IMR-90 (cell line): ENCODE data around the gene ATG9B. TPM values are rescaled to one million over a fixed set of nuclear protein-coding genes. Genes with fewer than 3 reads are reported as not detected.

Experiments used
- ATAC-seq: fragments of 200-7000 bp; cut with Tn5 transposase; 2 replicates; pipeline ENCODE4 v1.9.1; 2020; ENCODE audit warnings: low read depth, mild to moderate bottlenecking, moderate library complexity
- BruUV-seq: library from RNA; stranded (reverse); fragments of 400-500 nt; replicated peaks from 2 replicates; lab custom pipeline; 2021; lab: Mats Ljungman, UMichigan
- CTCF ChIA-PET: fragments of 300-600 bp; formaldehyde crosslinking; extraction: SDS; loops from one replicate; lab custom pipeline; 2021; ENCODE audit warnings: antibody characterized with exemption; lab: Yijun Ruan, JAX
- POLR2A ChIA-PET: fragments of 300-600 bp; sonication (Branson Sonifier 250); formaldehyde crosslinking; loops from one replicate; lab custom pipeline; 2022; ENCODE audit warnings: antibody characterized with exemption; ENCODE audit not compliant: unreplicated experiment; lab: Charles Lee
- DNase-seq: peaks from one replicate; pipeline ENCODE4 v3.0.0; 2013
- H2AFZ ChIP-seq: replicated peaks from 2 replicates; pipeline ENCODE3; 2013; ENCODE audit warnings: low read length, mild to moderate bottlenecking; ENCODE audit not compliant: poor library complexity
- H2AK5ac ChIP-seq: 2 replicates; pipeline ENCODE4 v1.6.1; 2013; ENCODE audit warnings: low read depth, low read length, inconsistent platforms
- H2AK9ac ChIP-seq: replicated peaks from 2 replicates; pipeline ENCODE3; 2013; ENCODE audit warnings: mild to moderate bottlenecking, low read depth, low read length, moderate library complexity; ENCODE audit not compliant: poor library complexity
- H2BK120ac ChIP-seq: 2 replicates; pipeline ENCODE4 v1.6.1; 2013; ENCODE audit warnings: low read depth, low read length, inconsistent platforms
- H2BK15ac ChIP-seq: 3 replicates; pipeline ENCODE4 v1.6.1; 2013; ENCODE audit warnings: low read depth, low read length, inconsistent platforms
- H2BK20ac ChIP-seq: 2 replicates; pipeline ENCODE4 v1.6.1; 2013; ENCODE audit warnings: low read depth, mild to moderate bottlenecking, inconsistent platforms, low read length, moderate library complexity
- H2BK5ac ChIP-seq: 2 replicates; pipeline ENCODE4 v1.6.1; 2013; ENCODE audit warnings: mild to moderate bottlenecking, low read depth, low read length, inconsistent platforms; ENCODE audit not compliant: poor library complexity, severe bottlenecking
- H3K14ac ChIP-seq: replicated peaks from 2 replicates; pipeline ENCODE4 v1.6.1; 2013; ENCODE audit warnings: low read depth, low read length, inconsistent platforms
- H3K18ac ChIP-seq: 2 replicates; pipeline ENCODE4 v1.6.1; 2013; ENCODE audit warnings: low read depth, low read length, control low read depth
- H3K23ac ChIP-seq: 2 replicates; pipeline ENCODE4 v1.6.1; 2013; ENCODE audit warnings: low read depth, low read length, inconsistent platforms
- H3K27ac ChIP-seq: 2 replicates; pipeline ENCODE4 v1.5.1; 2013; ENCODE audit warnings: mild to moderate bottlenecking, control low read depth, low read length; ENCODE audit not compliant: insufficient read depth
- H3K27me3 ChIP-seq: 2 replicates; pipeline ENCODE4 v1.6.1; 2013; ENCODE audit warnings: low read length; ENCODE audit not compliant: control insufficient read depth, insufficient read depth
- H3K36me3 ChIP-seq: 2 replicates; pipeline ENCODE4 v1.6.1; 2013; ENCODE audit warnings: low read length, mixed read lengths; ENCODE audit not compliant: control insufficient read depth, insufficient read depth
- H3K4ac ChIP-seq: 2 replicates; pipeline ENCODE4 v1.6.1; 2013; ENCODE audit warnings: low read depth, low read length, inconsistent platforms
- H3K4me1 ChIP-seq: 2 replicates; pipeline ENCODE4 v1.6.1; 2013; ENCODE audit warnings: low read length, mixed read lengths; ENCODE audit not compliant: control insufficient read depth, insufficient read depth
- H3K4me2 ChIP-seq: 2 replicates; pipeline ENCODE4 v1.6.1; 2013; ENCODE audit warnings: low read depth, mild to moderate bottlenecking, control low read depth, low read length, moderate library complexity
- H3K4me3 ChIP-seq: 2 replicates; pipeline ENCODE4 v1.5.1; 2013; ENCODE audit warnings: low read depth, mild to moderate bottlenecking, control low read depth, low read length, moderate library complexity; ENCODE audit not compliant: insufficient read depth
- H3K56ac ChIP-seq: 2 replicates; pipeline ENCODE4 v1.6.1; 2013; ENCODE audit warnings: low read length, inconsistent platforms; ENCODE audit not compliant: insufficient read depth; ENCODE audit errors: extremely low read depth
- H3K79me1 ChIP-seq, 2 experiments: 2 replicates each; pipeline ENCODE4 v1.6.1; 2013; ENCODE audit warnings: low read length in 2 of 2, inconsistent platforms in 1 of 2, low read depth in 1 of 2
- H3K9ac ChIP-seq: 2 replicates; pipeline ENCODE4 v1.6.1; 2013; ENCODE audit warnings: low read depth, low read length, control low read depth
- H3K9me1 ChIP-seq: 2 replicates; pipeline ENCODE4 v1.6.1; 2013; ENCODE audit warnings: low read length, inconsistent platforms; ENCODE audit not compliant: insufficient read depth
- H3K9me3 ChIP-seq: 2 replicates; pipeline ENCODE4 v1.6.1; 2013; ENCODE audit warnings: low read length; ENCODE audit not compliant: control insufficient read depth, insufficient read depth
- H4K20me1 ChIP-seq: 2 replicates; pipeline ENCODE4 v1.6.1; 2013; ENCODE audit warnings: low read length, inconsistent platforms; ENCODE audit not compliant: insufficient read depth
- H4K5ac ChIP-seq: 2 replicates; pipeline ENCODE4 v1.6.1; 2013; ENCODE audit warnings: mild to moderate bottlenecking, low read depth, low read length, control low read depth
- H4K8ac ChIP-seq, 2 experiments: 2 replicates each; pipeline ENCODE4 v1.6.1; 2013; ENCODE audit warnings: low read depth in 2 of 2, low read length in 2 of 2, control low read depth in 1 of 2, inconsistent platforms in 1 of 2
- H4K91ac ChIP-seq: 2 replicates; pipeline ENCODE4 v1.6.1; 2013; ENCODE audit warnings: low read depth, low read length, inconsistent platforms; ENCODE audit not compliant: insufficient read depth
- CTCF ChIP-seq: conservative IDR thresholded peaks from 2 replicates; pipeline ENCODE4 v1.5.1; 2012; ENCODE audit warnings: mild to moderate bottlenecking, low read depth, low read length, improper control_type of control experiment
- MAFK ChIP-seq: IDR thresholded peaks from 2 replicates; pipeline ENCODE4 v1.6.1; 2012; ENCODE audit warnings: low read depth, low read length, improper control_type of control experiment
- NFE2L2 ChIP-seq: fragments of 150-350 bp; IDR thresholded peaks from 2 replicates; pipeline ENCODE4 v1.6.1; 2016; ENCODE audit warnings: low read depth, mild to moderate bottlenecking, low read length
- WGBS, 2 experiments: methylation state at CpG; one replicate each; pipeline versions ENCODE4 v1.1.5 to v1.1.7; 2013; ENCODE audit warnings: missing lambda C conversion rate in 2 of 2; ENCODE audit not compliant: insufficient read length in 1 of 2; ENCODE audit errors: extremely low coverage in 2 of 2; 5-methylcytosine and 5-hydroxymethylcytosine counted together
- dilution Hi-C: fragments of 300-500 bp; cut with HindIII; formaldehyde crosslinking; loops from one replicate; pipeline ENCODE4 v1.14.3; 2018; ENCODE audit warnings: low sequenced_read_pairs; ENCODE audit not compliant: unreplicated experiment
- in situ Hi-C: fragments of 300-500 bp; cut with MboI; formaldehyde crosslinking; loops from 3 replicates; pipeline ENCODE4 v1.14.3; 2019; ENCODE audit warnings: low sequenced_read_pairs, inconsistent platforms, mixed read lengths
- intact Hi-C: fragments of 100-400 bp; cut with micrococcal nuclease; formaldehyde crosslinking; loops from 2 replicates; pipeline ENCODE4 v1.10.0; 2022
- polyA plus RNA-seq, 3 experiments: library from polyadenylated mRNA; depleted of rRNA; stranded (reverse); fragments of >200 nt; gene quantifications; 2 replicates each; pipeline ENCODE4 v1.2.3, GENCODE V29; 2012; ENCODE audit warnings: low replicate concordance in 1 of 3
- total RNA-seq: library from RNA; depleted of rRNA; stranded (reverse); fragments of >200 nt; gene quantifications from 2 replicates; pipeline ENCODE4 v1.2.3, GENCODE V29; 2012
- TF ChIP-seq, protein P1 (sequence below): fragments of 150-350 bp; IDR thresholded peaks from 2 replicates; pipeline ENCODE4 v1.6.1; 2017; ENCODE audit warnings: mild to moderate bottlenecking, antibody characterized with exemption, low read length, low read depth

Gene ATG9B
- total and polyA plus RNA-seq, 2 of the 4 experiments (the other 2 are of a cell fraction), result 0.18 to 0.91 TPM

GRCh38 chr7:151056666-151057505 lies 32.6 kb upstream of the ATG9B start (continued):
- no peak for TF ChIP-seq MAFK
- TF ChIP-seq NFE2L2, result no peak

GRCh38 chr7:151056283-151056665 lies 32.0 kb upstream of the ATG9B start:
- Histone ChIP-seq H3K9me3 (no peaks in the 10 kb centered on the region), H4K8ac (no peak overlapping the region), H2BK120ac (no peak overlapping the region), H2AK5ac (no peak overlapping the region), H3K9me1 (peaks cover 7% of the 10 kb centered on the region; the same call in 1 of the 2 replicates), H2BK20ac (no peak overlapping the region), H2BK5ac (no peak overlapping the region), H3K23ac (no peak overlapping the region), H3K14ac (no peak overlapping the region), H3K4me3 (no peak overlapping the region), H3K27me3 (no peaks in the 10 kb centered on the region), H2AFZ (no peak overlapping the region), H3K18ac (no peak overlapping the region), H3K4me2 (no peak overlapping the region), H3K36me3 (no peaks in the 10 kb centered on the region), H2BK15ac (no peak overlapping the region), H3K4ac (no peak overlapping the region), H3K56ac (no peak overlapping the region), H3K9ac (no peak overlapping the region), H2AK9ac (no peak overlapping the region), H4K91ac (no peak overlapping the region), H3K27ac (no peak overlapping the region), H4K5ac (no peak overlapping the region), H3K4me1 (peaks cover 25% of the 10 kb centered on the region), H4K20me1 (peaks cover 6% of the 10 kb centered on the region; the same call in 1 of the 2 replicates), H3K79me1 (peaks cover 9 to 39% of the 10 kb centered on the region in 2 experiments)
- in situ Hi-C loops, result no loop called here
- DNase-seq (no peak), ATAC-seq (no peak)
- intact Hi-C loops, result no loop called here
- TF ChIP-seq CTCF, result 0 out of 2 replicates have a peak, but pooled peaks have one; percentile 5
- TF ChIP-seq, protein P1, sequence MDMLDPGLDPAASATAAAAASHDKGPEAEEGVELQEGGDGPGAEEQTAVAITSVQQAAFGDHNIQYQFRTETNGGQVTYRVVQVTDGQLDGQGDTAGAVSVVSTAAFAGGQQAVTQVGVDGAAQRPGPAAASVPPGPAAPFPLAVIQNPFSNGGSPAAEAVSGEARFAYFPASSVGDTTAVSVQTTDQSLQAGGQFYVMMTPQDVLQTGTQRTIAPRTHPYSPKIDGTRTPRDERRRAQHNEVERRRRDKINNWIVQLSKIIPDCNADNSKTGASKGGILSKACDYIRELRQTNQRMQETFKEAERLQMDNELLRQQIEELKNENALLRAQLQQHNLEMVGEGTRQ, result no peak
- BruUV-seq, result no TSS peak
- POLR2A ChIA-PET, result no interaction called here
- CTCF ChIA-PET, result no interaction called here
- 80% methylated on average over 1 of the region's 6 CpGs; no CpG with 5 or more reads in 1 of the 2 experiments for WGBS, 2 experiments
- dilution Hi-C loops, result no loop called here
